Ramos (cell line): ENCODE data around the gene H6PD.

Experiments
- in situ Hi-C: fragments of 300-500 bp; cut with MboI; formaldehyde crosslinking; loops from one replicate; pipeline ENCODE4 v1.14.3; 2022; ENCODE audit warnings: low sequenced_read_pairs; ENCODE audit not compliant: unreplicated experiment

Gene H6PD

GRCh38 chr1:9238550-9238949 is 4.0 kb downstream of the H6PD start:
- in situ Hi-C loops, result no loop called here

GRCh38 chr1:9239622-9240401 is 5.2 kb downstream of the H6PD start:
- in situ Hi-C loops, result no loop called here

GRCh38 chr1:9240914-9241820 is 6.6 kb downstream of the H6PD start:
- in situ Hi-C loops, result no loop called here

GRCh38 chr1:9241891-9242290 is 7.3 kb downstream of the H6PD start:
- in situ Hi-C loops, result no loop called here

GRCh38 chr1:9242338-9242969 is 7.9 kb downstream of the H6PD start:
- in situ Hi-C loops, result no loop called here

GRCh38 chr1:9243066-9243739 is 8.6 kb downstream of the H6PD start:
- in situ Hi-C loops, result no loop called here

- in situ Hi-C loops, result no loop called here
Measured at GRCh38 chr1:9244501-9245229, 10.1 kb downstream of the H6PD start.

- in situ Hi-C loops, result no loop called here
Measured at GRCh38 chr1:9245230-9245619, 10.7 kb downstream of the H6PD start.

GRCh38 chr1:9245661-9246060 is 11.1 kb downstream of the H6PD start:
- in situ Hi-C loops, result no loop called here

GRCh38 chr1:9246215-9246614 is 11.6 kb downstream of the H6PD start:
- in situ Hi-C loops, result no loop called here

GRCh38 chr1:9246841-9247785 is 12.5 kb downstream of the H6PD start:
- in situ Hi-C loops, result no loop called here

- in situ Hi-C loops, result no loop called here
Measured at GRCh38 chr1:9247894-9248293, 13.3 kb downstream of the H6PD start.

GRCh38 chr1:9248341-9249262 is 14.0 kb downstream of the H6PD start:
- in situ Hi-C loops, result no loop called here

GRCh38 chr1:9249263-9249533 is 14.6 kb downstream of the H6PD start:
- in situ Hi-C loops, result no loop called here

GRCh38 chr1:9249534-9250410 is 15.2 kb downstream of the H6PD start:
- in situ Hi-C loops, result no loop called here

- in situ Hi-C loops, result no loop called here
Measured at GRCh38 chr1:9250411-9251381, 16.1 kb downstream of the H6PD start.
